GM03348 (cell line): ENCODE results near the gene ADAM10.
"Not testable (repeated sequence)": the region's sequence is repeated elsewhere in the genome, so short reads cannot be mapped to it uniquely, and the experiment has no call there.

Experiments
- DNase-seq: peaks from one replicate; pipeline ENCODE4 v3.0.0; 2012; ENCODE audit warnings: low spot score

ADAM10 gene

GRCh38 chr15:58671186-58671585 lies 78.3 kb downstream of the ADAM10 start:
- no peak for DNase-seq

GRCh38 chr15:58669108-58669507 lies 80.4 kb downstream of the ADAM10 start:
- DNase-seq: no peak

- DNase-seq: peak; percentile 6
These were observed 82.5 kb downstream of the ADAM10 start for GRCh38 chr15:58666957-58667356.

GRCh38 chr15:58665672-58666071 lies 83.8 kb downstream of the ADAM10 start:
- DNase-seq: no peak

GRCh38 chr15:58650102-58650501 lies 99.4 kb downstream of the ADAM10 start:
- no peak for DNase-seq

- no peak for DNase-seq
These were observed 100.3 kb downstream of the ADAM10 start for GRCh38 chr15:58649175-58649574.

- DNase-seq: no peak
These were observed 105.5 kb downstream of the ADAM10 start for GRCh38 chr15:58643996-58644395.

- no peak for DNase-seq
These were observed 107.8 kb downstream of the ADAM10 start for GRCh38 chr15:58641660-58642059.

- DNase-seq: no peak
These were observed 109.5 kb downstream of the ADAM10 start for GRCh38 chr15:58639992-58640391.

- DNase-seq: no peak
These were observed 110.3 kb downstream of the ADAM10 start for GRCh38 chr15:58639002-58639756.

- DNase-seq: no peak
These were observed 116.7 kb downstream of the ADAM10 start for GRCh38 chr15:58632789-58633188.

GRCh38 chr15:58631319-58631718 lies 118.2 kb downstream of the ADAM10 start:
- no peak for DNase-seq

- DNase-seq: no peak
These were observed 119.9 kb downstream of the ADAM10 start for GRCh38 chr15:58629625-58630024.

- peak; percentile 24 for DNase-seq
These were observed 121.1 kb downstream of the ADAM10 start for GRCh38 chr15:58628206-58628947.

- no peak for DNase-seq
These were observed 121.8 kb downstream of the ADAM10 start for GRCh38 chr15:58627701-58628100.

GRCh38 chr15:58627046-58627445 lies 122.5 kb downstream of the ADAM10 start:
- DNase-seq: no peak

GRCh38 chr15:58626378-58626777 lies 123.1 kb downstream of the ADAM10 start:
- no peak for DNase-seq

GRCh38 chr15:58622877-58623276 lies 126.6 kb downstream of the ADAM10 start:
- no peak for DNase-seq

GRCh38 chr15:58620268-58620667 lies 129.2 kb downstream of the ADAM10 start:
- DNase-seq: not testable (repeated sequence)

- DNase-seq: no peak
These were observed 133.3 kb downstream of the ADAM10 start for GRCh38 chr15:58616171-58616570.

GRCh38 chr15:58611731-58612676 lies 137.5 kb downstream of the ADAM10 start:
- DNase-seq: no peak

GRCh38 chr15:58608711-58609110 lies 140.8 kb downstream of the ADAM10 start:
- DNase-seq: no peak
